Activated T-cell treated with anti-CD3 and anti-CD28 coated beads for 24 hours (primary cell): ENCODE results near the gene WFIKKN2.
"Not testable (repeated sequence)": the region's sequence is repeated elsewhere in the genome, so short reads cannot be mapped to it uniquely, and the experiment has no call there.

Experiments
- DNase-seq: peaks from one replicate; pipeline ENCODE4 v3.0.0-alpha.2; 2020; ENCODE audit warnings: low read depth

Gene WFIKKN2

DNA sequence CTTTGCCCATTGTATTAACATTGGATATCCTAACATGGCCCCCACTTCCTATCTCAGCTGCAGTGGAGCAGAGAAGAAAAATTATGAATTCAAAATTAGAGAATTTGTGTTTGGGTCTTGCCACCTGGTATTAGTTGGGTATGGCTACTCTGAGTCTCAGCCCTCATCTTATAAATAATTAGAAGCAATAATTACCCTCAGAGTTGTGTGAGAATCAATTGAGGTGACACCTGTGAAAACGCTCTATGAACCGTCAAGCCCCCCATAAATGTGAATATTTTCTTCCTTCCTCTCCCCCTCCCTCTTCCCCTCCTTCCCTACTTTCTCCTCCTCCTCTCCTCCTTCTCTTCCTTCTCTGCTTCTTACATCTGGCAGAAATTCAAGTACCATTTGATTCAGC lies 39.7 kb downstream of the WFIKKN2 start:
- no peak for DNase-seq

- DNase-seq, result not testable (repeated sequence)
Observed at GRCh38 chr17:50877042-50877441, 41.7 kb downstream of the WFIKKN2 start.

GRCh38 chr17:50877838-50878237 lies 42.5 kb downstream of the WFIKKN2 start:
- no peak for DNase-seq

DNA sequence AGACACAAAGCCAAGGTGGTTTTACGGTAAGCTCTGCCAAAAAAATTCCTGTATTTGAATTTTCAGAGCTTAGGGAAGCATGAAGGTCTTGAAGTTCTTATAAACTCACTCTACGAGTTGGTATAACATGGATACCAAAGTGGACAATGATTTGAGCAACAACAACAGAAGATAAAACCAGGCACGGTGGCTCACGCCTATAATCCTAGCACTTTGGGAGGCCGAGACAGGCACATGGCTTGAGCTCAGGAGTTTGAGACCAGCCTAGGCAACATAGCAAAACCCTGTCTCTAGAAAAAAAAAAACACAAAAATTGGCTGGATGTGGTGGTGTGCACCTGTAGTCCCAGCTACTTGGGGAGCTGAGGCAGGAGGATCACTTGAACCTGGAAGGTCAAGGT lies 43.7 kb downstream of the WFIKKN2 start:
- DNase-seq, result no peak

- DNase-seq, result no peak
Observed at GRCh38 chr17:50881182-50881581, 45.8 kb downstream of the WFIKKN2 start.

DNA sequence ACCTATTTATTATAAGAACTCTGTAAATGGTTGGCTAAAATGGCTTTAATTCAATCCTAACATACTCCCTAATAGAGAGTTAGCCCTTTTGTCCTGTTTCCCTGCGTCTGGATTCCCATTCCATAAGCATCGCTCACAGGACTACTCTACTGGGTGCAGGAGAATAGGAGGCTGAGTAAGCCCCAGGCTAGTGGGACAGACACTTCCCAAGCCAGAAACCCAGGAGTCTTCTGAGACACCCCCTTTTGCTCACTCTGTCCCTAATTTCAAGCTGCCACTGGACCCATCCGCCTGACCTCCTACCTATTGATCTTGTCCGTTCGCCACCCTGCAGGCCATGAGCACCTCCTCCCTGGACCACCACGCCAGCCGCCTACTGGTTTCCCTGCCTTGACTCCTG lies 47.5 kb downstream of the WFIKKN2 start:
- DNase-seq, result no peak

DNA sequence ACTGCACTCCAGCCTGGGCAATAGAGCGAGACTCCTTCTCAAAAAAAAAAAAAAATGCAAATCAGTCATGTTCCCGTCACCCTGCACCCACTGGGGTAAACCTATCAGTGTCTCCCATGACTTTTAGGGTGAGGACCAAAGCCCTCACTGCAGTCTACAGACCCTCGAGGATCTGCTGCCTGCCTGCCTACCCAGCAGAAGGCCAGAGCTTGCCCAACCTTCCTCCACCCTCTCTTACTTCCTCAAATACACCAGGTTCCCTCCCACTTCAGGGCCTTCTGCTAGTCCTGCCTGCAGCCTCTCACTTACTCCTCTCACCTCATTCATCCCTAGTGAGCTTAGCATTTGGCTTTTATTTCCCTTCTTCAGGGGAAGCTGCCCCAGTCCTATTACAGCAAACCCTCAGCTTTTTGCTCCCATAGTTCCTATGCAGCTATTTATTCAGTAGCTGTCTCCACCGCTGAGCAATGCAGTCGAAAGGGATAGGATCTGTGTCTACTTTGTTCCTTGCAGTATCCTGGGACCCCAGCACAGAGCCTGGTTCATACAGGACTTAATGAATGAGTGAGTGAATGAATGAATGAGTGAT lies 48.6 kb downstream of the WFIKKN2 start:
- DNase-seq, result no peak

DNA sequence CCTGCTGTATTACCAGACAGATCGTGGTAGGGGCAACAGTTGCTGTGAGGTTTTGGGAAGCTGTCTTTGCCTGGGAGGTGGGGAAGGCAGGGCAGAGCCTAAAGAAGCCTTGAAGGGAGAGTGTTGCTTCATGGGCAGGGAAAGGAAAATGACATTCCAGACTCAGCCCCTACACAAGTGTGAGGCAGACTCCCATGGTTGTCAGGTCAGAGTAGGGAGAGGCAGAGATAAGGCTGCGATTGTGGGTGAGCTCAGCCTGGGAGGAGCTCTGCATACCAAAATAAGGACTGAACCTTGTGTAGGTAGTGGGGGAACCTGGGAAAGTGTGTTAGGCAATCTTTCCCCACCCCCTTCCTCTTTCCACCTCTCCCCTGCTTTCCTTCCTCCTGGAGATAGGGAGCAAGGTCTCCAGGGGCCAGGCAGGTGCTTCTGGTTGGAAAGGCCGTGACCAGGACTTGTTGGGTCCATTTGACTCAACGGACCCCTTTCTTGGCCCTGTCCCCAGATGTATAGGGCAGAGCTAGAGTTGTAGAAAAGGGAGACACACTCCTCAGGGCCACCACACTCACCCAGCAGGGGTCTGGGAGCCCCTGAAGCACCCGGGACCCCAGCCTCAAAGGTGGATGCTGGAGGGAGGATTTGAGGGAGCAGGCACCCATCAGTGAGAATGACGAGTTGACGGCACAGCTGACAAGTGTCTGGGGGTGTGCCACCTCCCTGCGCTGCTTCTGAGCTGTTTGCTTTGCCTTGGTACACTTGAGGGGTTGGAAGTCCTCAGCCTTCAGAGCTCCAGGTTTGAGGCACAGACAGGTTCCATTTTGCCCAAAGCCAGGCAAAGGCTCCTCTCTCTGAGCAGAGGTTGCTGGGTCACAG lies 49.3 kb downstream of the WFIKKN2 start:
- DNase-seq, result no peak

DNA sequence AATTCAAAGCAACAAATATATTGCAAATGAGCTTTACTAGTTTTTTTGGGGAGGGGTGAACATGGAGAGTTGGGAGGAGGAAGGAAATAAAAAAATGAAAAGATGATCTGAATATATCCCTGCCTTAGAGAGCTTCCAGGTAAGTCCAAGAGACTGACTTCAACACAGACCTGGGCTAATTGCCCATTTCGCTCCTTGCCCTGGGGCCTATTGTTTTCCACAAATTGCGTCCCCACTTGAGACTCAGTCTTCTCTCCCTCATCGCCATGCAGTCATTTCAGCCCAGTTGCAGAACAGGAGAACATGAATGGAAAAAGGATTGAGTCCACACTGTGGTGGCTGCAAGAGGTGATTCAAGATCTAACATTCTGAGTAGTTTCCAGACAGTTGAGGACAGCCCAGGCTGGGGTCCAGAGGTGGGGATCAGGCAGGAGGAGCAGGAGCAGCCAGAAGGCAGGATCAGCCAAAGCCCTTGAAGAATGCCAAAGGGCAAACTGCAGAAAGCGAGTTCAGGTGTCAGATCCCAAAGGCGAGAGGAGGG lies 52.4 kb downstream of the WFIKKN2 start:
- DNase-seq, result no peak

- DNase-seq, result no peak
Observed at GRCh38 chr17:50889528-50890118, 54.2 kb downstream of the WFIKKN2 start.

- no peak for DNase-seq
Observed at GRCh38 chr17:50890675-50891516, 55.5 kb downstream of the WFIKKN2 start.

GRCh38 chr17:50891577-50891989 lies 56.2 kb downstream of the WFIKKN2 start:
- no peak for DNase-seq
